IPS DF 4.7 (cell line): ENCODE data around the gene GPR157.
A peak's percentile ranks its signal among the peaks of the same experiment; 100 is the strongest.
"Not testable (repeated sequence)": the region's sequence is repeated elsewhere in the genome, so short reads cannot be mapped to it uniquely, and the experiment has no call there.

Experiments used
- DNase-seq: peaks from one replicate; pipeline ENCODE4 v3.0.0-alpha.2; 2013; ENCODE audit warnings: low spot score; ENCODE audit errors: extremely low read depth

GPR157 gene

GRCh38 chr1:9119745-9120144, 9.2 kb downstream of the GPR157 start:
- DNase-seq = no peak

GRCh38 chr1:9118186-9118585, 10.7 kb downstream of the GPR157 start:
- no peak for DNase-seq

- no peak for DNase-seq
Measured at GRCh38 chr1:9115351-9116205, 13.3 kb downstream of the GPR157 start.

- no peak for DNase-seq
Measured at GRCh38 chr1:9112961-9113880, 15.7 kb downstream of the GPR157 start.

- DNase-seq = no peak
Measured at GRCh38 chr1:9111957-9112356, 16.9 kb downstream of the GPR157 start.

- DNase-seq = no peak
Measured at GRCh38 chr1:9111357-9111691, 17.6 kb downstream of the GPR157 start.

GRCh38 chr1:9110669-9111356, 18.1 kb downstream of the GPR157 start:
- DNase-seq = peak; percentile 74

- no peak for DNase-seq
Measured at GRCh38 chr1:9108056-9108665, 20.7 kb downstream of the GPR157 start.

GRCh38 chr1:9107136-9107535, 21.8 kb downstream of the GPR157 start:
- no peak for DNase-seq

GRCh38 chr1:9106286-9106685, 22.6 kb downstream of the GPR157 start:
- no peak for DNase-seq

- no peak for DNase-seq
Measured at GRCh38 chr1:9105336-9105867, 23.5 kb downstream of the GPR157 start.

GRCh38 chr1:9101510-9102146, 27.3 kb downstream of the GPR157 start:
- DNase-seq = peak; percentile 56

GRCh38 chr1:9100471-9101043, 28.3 kb downstream of the GPR157 start:
- DNase-seq = no peak

- no peak for DNase-seq
Measured at GRCh38 chr1:9099555-9099954, 29.3 kb downstream of the GPR157 start.

GRCh38 chr1:9097947-9098705, 30.8 kb downstream of the GPR157 start:
- DNase-seq = no peak

GRCh38 chr1:9095818-9096217, 33.1 kb downstream of the GPR157 start:
- no peak for DNase-seq

- DNase-seq = not testable (repeated sequence)
Measured at GRCh38 chr1:9093996-9094595, 34.8 kb downstream of the GPR157 start.

GRCh38 chr1:9093581-9093980, 35.3 kb downstream of the GPR157 start:
- DNase-seq = no peak

GRCh38 chr1:9093091-9093490, 35.8 kb downstream of the GPR157 start:
- DNase-seq = no peak
